Measurements from ENCODE around the gene PDK2. TPM values are rescaled to one million over a fixed set of nuclear protein-coding genes. Genes with fewer than 3 reads are reported as not detected.

The PDK2 gene
- total RNA-seq, 1 donor from 2014 or later = 41.9 TPM

- DNase-seq (ENCODE audit: low spot score) = no peak
Measured at GRCh38 chr17:50114849-50115357, 19.8 kb downstream of the PDK2 start.

- no peak for DNase-seq (ENCODE audit: low spot score)
Measured at GRCh38 chr17:50115756-50116155, 20.6 kb downstream of the PDK2 start.

GRCh38 chr17:50117202-50118051 is 22.3 kb downstream of the PDK2 start:
- no peak for DNase-seq (ENCODE audit: low spot score)

GRCh38 chr17:50118076-50118827 is 23.1 kb downstream of the PDK2 start:
- DNase-seq (ENCODE audit: low spot score) = no peak

GRCh38 chr17:50118828-50119218 is 23.7 kb downstream of the PDK2 start:
- DNase-seq (ENCODE audit: low spot score) = no peak

GRCh38 chr17:50120475-50121253 is 25.5 kb downstream of the PDK2 start:
- DNase-seq (ENCODE audit: low spot score) = no peak

GRCh38 chr17:50122945-50123344 is 27.8 kb downstream of the PDK2 start:
- DNase-seq (ENCODE audit: low spot score) = no peak

GRCh38 chr17:50123649-50124349 is 28.6 kb downstream of the PDK2 start:
- DNase-seq (ENCODE audit: low spot score) = no peak

GRCh38 chr17:50125420-50125997 is 30.4 kb downstream of the PDK2 start:
- DNase-seq (ENCODE audit: low spot score) = no peak

GRCh38 chr17:50127697-50128361 is 32.7 kb downstream of the PDK2 start:
- DNase-seq (ENCODE audit: low spot score) = no peak

GRCh38 chr17:50128441-50129352 is 33.5 kb downstream of the PDK2 start:
- DNase-seq (ENCODE audit: low spot score) = no peak

GRCh38 chr17:50129353-50129727 is 34.2 kb downstream of the PDK2 start:
- no peak for DNase-seq (ENCODE audit: low spot score)

GRCh38 chr17:50129728-50130558 is 34.8 kb downstream of the PDK2 start, which contains the start of gene SAMD14:
Gene SAMD14, minus strand, starts transcription at chr17:50130160. Its CDS starts 5,201 bp downstream, at chr17:50124959.
- no peak for DNase-seq (ENCODE audit: low spot score)

- no peak for DNase-seq (ENCODE audit: low spot score)
Measured at GRCh38 chr17:50130559-50131305, 35.6 kb downstream of the PDK2 start.

GRCh38 chr17:50132104-50132794 is 37.1 kb downstream of the PDK2 start:
- DNase-seq (ENCODE audit: low spot score) = no peak

GRCh38 chr17:50133028-50133768 is 38.0 kb downstream of the PDK2 start:
- no peak for DNase-seq (ENCODE audit: low spot score)
